Activated CD8-positive, alpha-beta memory T cell treated with anti-CD3 and anti-CD28 coated beads, Interleukin-2, amount 50 U/mL, for 24 hours (primary cell): ENCODE results near the gene RPL10A.

Experiments used
- DNase-seq: peaks from one replicate; pipeline ENCODE4 v3.0.0-alpha.2; 2020; ENCODE audit errors: extremely low read depth

Gene RPL10A

GRCh38 chr6:35492258-35492973 lies 24.2 kb downstream of the RPL10A start:
- DNase-seq = no peak

GRCh38 chr6:35492974-35493284 lies 24.7 kb downstream of the RPL10A start:
- no peak for DNase-seq

GRCh38 chr6:35493307-35493983 lies 25.2 kb downstream of the RPL10A start:
- DNase-seq = no peak

GRCh38 chr6:35494161-35494563 lies 26.0 kb downstream of the RPL10A start:
- no peak for DNase-seq

GRCh38 chr6:35495258-35496035 lies 27.2 kb downstream of the RPL10A start:
- DNase-seq = no peak

- DNase-seq = no peak
These were observed 28.0 kb downstream of the RPL10A start for GRCh38 chr6:35496036-35496840.

- no peak for DNase-seq
These were observed 28.8 kb downstream of the RPL10A start, which contains the start of gene TEAD3 for GRCh38 chr6:35496841-35497570. TEAD3 (minus strand) TSS chr6:35497079.

GRCh38 chr6:35497571-35498421 lies 29.6 kb downstream of the RPL10A start:
- no peak for DNase-seq

- no peak for DNase-seq
These were observed 30.3 kb downstream of the RPL10A start for GRCh38 chr6:35498422-35499067.

- DNase-seq = no peak
These were observed 31.2 kb downstream of the RPL10A start for GRCh38 chr6:35499372-35499771.

- DNase-seq = no peak
These were observed 32.6 kb downstream of the RPL10A start for GRCh38 chr6:35500782-35501181.

GRCh38 chr6:35501784-35502183 lies 33.6 kb downstream of the RPL10A start:
- no peak for DNase-seq

GRCh38 chr6:35503534-35503933 lies 35.3 kb downstream of the RPL10A start:
- no peak for DNase-seq

GRCh38 chr6:35505999-35506412 lies 37.8 kb downstream of the RPL10A start:
- DNase-seq = no peak

GRCh38 chr6:35506536-35506935 lies 38.3 kb downstream of the RPL10A start:
- no peak for DNase-seq

GRCh38 chr6:35507221-35507620 lies 39.0 kb downstream of the RPL10A start:
- DNase-seq = no peak

GRCh38 chr6:35508027-35508426 lies 39.8 kb downstream of the RPL10A start:
- DNase-seq = no peak

GRCh38 chr6:35508542-35508941 lies 40.3 kb downstream of the RPL10A start:
- no peak for DNase-seq

GRCh38 chr6:35510916-35511561 lies 42.8 kb downstream of the RPL10A start:
- no peak for DNase-seq
